SU-DHL-6 (cell line): Measurements from ENCODE around the gene KLF2.

Experiments used
- H2AFZ ChIP-seq: fragments of 200-600 bp; sonication (generic); 2 replicates; pipeline ENCODE4 v1.6.1; 2014; ENCODE audit warnings: low read depth, mild to moderate bottlenecking, moderate library complexity, mixed read lengths, antibody characterized with exemption, low read length; ENCODE audit not compliant: severe bottlenecking
- H3F3A ChIP-seq: fragments of 200-600 bp; shearing (Covaris generic); 2 replicates; pipeline ENCODE4 v1.6.0; 2016; ENCODE audit warnings: antibody characterized with exemption, mild to moderate bottlenecking; ENCODE audit not compliant: insufficient read depth
- H3K27ac ChIP-seq: fragments of 200-600 bp; sonication (generic); 2 replicates; pipeline ENCODE4 v1.5.1; 2016; ENCODE audit warnings: low read depth, mild to moderate bottlenecking, low read length, moderate library complexity, mixed read lengths
- H3K27me3 ChIP-seq: fragments of 200-600 bp; sonication (generic), shearing (Covaris generic); 2 replicates; pipeline ENCODE4 v1.6.0; 2014; ENCODE audit warnings: mild to moderate bottlenecking, low read length
- H3K36me3 ChIP-seq: fragments of 200-600 bp; sonication (generic); 2 replicates; pipeline ENCODE4 v1.6.1; 2014; ENCODE audit warnings: mild to moderate bottlenecking, low read length, mixed read lengths
- H3K4me2 ChIP-seq: fragments of 300-600, 200-600 bp; shearing (Covaris generic), sonication (generic); 2 replicates; pipeline ENCODE4 v1.6.0; 2014; ENCODE audit warnings: low read length, low read depth, mild to moderate bottlenecking; ENCODE audit not compliant: poor library complexity, severe bottlenecking
- H3K4me3 ChIP-seq: fragments of 200-600 bp; sonication (generic); 2 replicates; pipeline ENCODE4 v1.5.1; 2014; ENCODE audit warnings: antibody characterized with exemption, low read length, mild to moderate bottlenecking, mixed read lengths; ENCODE audit not compliant: insufficient read depth, poor library complexity, severe bottlenecking
- H3K79me2 ChIP-seq: fragments of 200-600 bp; sonication (generic); 2 replicates; pipeline ENCODE4 v1.6.1; 2014; ENCODE audit warnings: mild to moderate bottlenecking, low read length, moderate library complexity; ENCODE audit not compliant: insufficient read depth
- H3K9ac ChIP-seq: fragments of 200-600 bp; sonication (generic); 2 replicates; pipeline ENCODE4 v1.7.0; 2014; ENCODE audit warnings: mild to moderate bottlenecking, low read length
- H3K9me2 ChIP-seq: fragments of 200-600 bp; sonication (generic); replicated peaks from 2 replicates; pipeline ENCODE4 v1.6.1; 2014; ENCODE audit warnings: low read length; ENCODE audit not compliant: insufficient read depth
- H3K9me3 ChIP-seq: fragments of 200-600 bp; sonication (generic); 2 replicates; pipeline ENCODE4 v1.6.1; 2014; ENCODE audit warnings: low read length, mixed read lengths; ENCODE audit not compliant: insufficient read depth
- H4K20me1 ChIP-seq: fragments of 200-600 bp; sonication (generic); 2 replicates; pipeline ENCODE4 v1.6.1; 2014; ENCODE audit warnings: low read depth, mild to moderate bottlenecking, antibody characterized with exemption, low read length, moderate library complexity, mixed read lengths
- EZH2phosphoT487 ChIP-seq: fragments of 200-600 bp; sonication (generic), shearing (Covaris generic); conservative IDR thresholded peaks from 2 replicates; pipeline ENCODE4 v1.6.1; 2018; ENCODE audit warnings: mild to moderate bottlenecking, antibody characterized with exemption, low read length, moderate library complexity, mixed read lengths
- TF ChIP-seq, protein P1 (sequence below): fragments of 200-600 bp; sonication (generic); IDR thresholded peaks from one replicate; pipeline ENCODE4 v1.5.1; 2017; ENCODE audit warnings: antibody characterized with exemption, mild to moderate bottlenecking, low read length, moderate library complexity; ENCODE audit not compliant: insufficient read depth, poor library complexity, severe bottlenecking

KLF2 gene

GRCh38 chr19:16373079-16373478 is 48.5 kb downstream of the KLF2 start:
- Histone ChIP-seq H3K27ac (no peak overlapping the region), H3K4me2 (no peak overlapping the region), H3K9me3 (no peaks in the 10 kb centered on the region), H3F3A (peaks cover 6% of the 10 kb centered on the region), H3K27me3 (no peaks in the 10 kb centered on the region), H3K9me2 (no peaks in the 10 kb centered on the region), H3K4me3 (no peak overlapping the region), H3K79me2 (no peaks in the 10 kb centered on the region), H3K9ac (no peak overlapping the region), H2AFZ (no peak overlapping the region), H3K36me3 (peaks cover 5% of the 10 kb centered on the region; the same call in 1 of the 2 replicates), H4K20me1 (peaks cover 19% of the 10 kb centered on the region; the same call in 1 of the 2 replicates)
- TF ChIP-seq, protein P1, sequence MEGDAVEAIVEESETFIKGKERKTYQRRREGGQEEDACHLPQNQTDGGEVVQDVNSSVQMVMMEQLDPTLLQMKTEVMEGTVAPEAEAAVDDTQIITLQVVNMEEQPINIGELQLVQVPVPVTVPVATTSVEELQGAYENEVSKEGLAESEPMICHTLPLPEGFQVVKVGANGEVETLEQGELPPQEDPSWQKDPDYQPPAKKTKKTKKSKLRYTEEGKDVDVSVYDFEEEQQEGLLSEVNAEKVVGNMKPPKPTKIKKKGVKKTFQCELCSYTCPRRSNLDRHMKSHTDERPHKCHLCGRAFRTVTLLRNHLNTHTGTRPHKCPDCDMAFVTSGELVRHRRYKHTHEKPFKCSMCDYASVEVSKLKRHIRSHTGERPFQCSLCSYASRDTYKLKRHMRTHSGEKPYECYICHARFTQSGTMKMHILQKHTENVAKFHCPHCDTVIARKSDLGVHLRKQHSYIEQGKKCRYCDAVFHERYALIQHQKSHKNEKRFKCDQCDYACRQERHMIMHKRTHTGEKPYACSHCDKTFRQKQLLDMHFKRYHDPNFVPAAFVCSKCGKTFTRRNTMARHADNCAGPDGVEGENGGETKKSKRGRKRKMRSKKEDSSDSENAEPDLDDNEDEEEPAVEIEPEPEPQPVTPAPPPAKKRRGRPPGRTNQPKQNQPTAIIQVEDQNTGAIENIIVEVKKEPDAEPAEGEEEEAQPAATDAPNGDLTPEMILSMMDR = no peak
- no peak for TF ChIP-seq EZH2phosphoT487

- Histone ChIP-seq H3K9me3 (no peaks in the 10 kb centered on the region), H3K9ac (no peak overlapping the region), H3K27ac (no peak overlapping the region), H3K36me3 (peaks cover 5% of the 10 kb centered on the region; the same call in 1 of the 2 replicates), H3K9me2 (no peaks in the 10 kb centered on the region), H4K20me1 (peaks cover 15% of the 10 kb centered on the region; the same call in 1 of the 2 replicates), H3K4me3 (no peak overlapping the region), H3K79me2 (no peaks in the 10 kb centered on the region), H3K27me3 (no peaks in the 10 kb centered on the region), H3K4me2 (no peak overlapping the region), H3F3A (peaks cover 6% of the 10 kb centered on the region), H2AFZ (no peak overlapping the region)
- no peak for TF ChIP-seq EZH2phosphoT487
- TF ChIP-seq, protein P1 = no peak
Observed at GRCh38 chr19:16373532-16373931, 48.9 kb downstream of the KLF2 start.

DNA sequence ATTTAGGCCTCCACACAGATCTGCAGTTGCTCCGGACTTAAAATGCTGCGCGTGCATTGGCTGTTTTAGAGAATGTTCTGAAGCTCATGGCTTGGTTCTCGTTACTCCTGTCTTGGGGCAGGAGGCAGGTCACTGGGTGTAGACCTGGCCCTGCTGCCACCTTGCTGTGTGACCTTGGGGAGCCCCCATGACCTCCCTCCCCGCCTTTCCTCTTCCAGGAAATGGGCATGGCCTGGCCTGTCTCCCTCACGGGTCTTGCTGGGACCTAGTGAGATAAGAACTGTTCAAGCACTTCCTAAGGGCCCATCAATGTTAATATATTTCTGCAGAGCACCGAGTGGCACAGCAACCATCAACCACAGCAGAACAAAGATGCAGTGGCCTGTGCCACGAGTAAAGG is 49.4 kb downstream of the KLF2 start:
- H4K20me1 ChIP-seq = peaks cover 13% of the 10 kb centered on the region; the same call in 1 of the 2 replicates
- H3K9me2 ChIP-seq = no peaks in the 10 kb centered on the region
- H3K9me3 ChIP-seq = no peaks in the 10 kb centered on the region
- H3K4me2 ChIP-seq = no peak overlapping the region
- TF ChIP-seq, protein P1 = no peak
- TF ChIP-seq EZH2phosphoT487 = no peak
- H3K79me2 ChIP-seq = no peaks in the 10 kb centered on the region
- H3K36me3 ChIP-seq = peaks cover 5% of the 10 kb centered on the region; the same call in 1 of the 2 replicates
- no peak overlapping the region for H2AFZ ChIP-seq
- no peaks in the 10 kb centered on the region for H3K27me3 ChIP-seq
- H3K27ac ChIP-seq = no peak overlapping the region
- H3K9ac ChIP-seq = no peak overlapping the region
- H3F3A ChIP-seq = peaks cover 6% of the 10 kb centered on the region
- no peak overlapping the region for H3K4me3 ChIP-seq
